Measurements from ENCODE around the gene IFNL1.

The IFNL1 gene

GRCh38 chr19:39341719-39342604 is 45.8 kb downstream of the IFNL1 start, which contains the start of gene SAMD4B:
Gene SAMD4B (plus strand): TSS chr19:39342421. CDS start chr19:39356894, 14,473 bp downstream.
- peaks cover 16% of the 10 kb centered on the region for H3K36me3 ChIP-seq (ENCODE audit: low read depth)
- no peaks in the 10 kb centered on the region for H3K27me3 ChIP-seq (ENCODE audit: insufficient read depth, poor library complexity, severe bottlenecking)
- H3K4me3 ChIP-seq (ENCODE audit: severe bottlenecking), result peak within 1 kb of the TSS; percentile 97
- H3K9me3 ChIP-seq (ENCODE audit: severe bottlenecking), result no peaks in the 10 kb centered on the region
- peak within 1 kb of the TSS; percentile 56 for H3K27ac ChIP-seq (ENCODE audit: poor library complexity, severe bottlenecking)
- peak; percentile 97 for DNase-seq (ENCODE audit: low spot score)
- ATAC-seq (ENCODE audit: low read depth), result peak; percentile 93
- peak; percentile 96 for TF ChIP-seq CTCF (IDR thresholded peaks at IDR 0.05; ENCODE audit: poor library complexity, severe bottlenecking)
- peaks cover 5% of the 10 kb centered on the region for H3K4me1 ChIP-seq (ENCODE audit: insufficient read depth, poor library complexity, severe bottlenecking)

GRCh38 chr19:39342647-39343305 is 46.6 kb downstream of the IFNL1 start:
- DNase-seq (ENCODE audit: low spot score), result no peak
- no peak for TF ChIP-seq CTCF (IDR thresholded peaks at IDR 0.05; ENCODE audit: poor library complexity, severe bottlenecking)
- Histone ChIP-seq H3K9me3 (ENCODE audit: severe bottlenecking) (no peaks in the 10 kb centered on the region), H3K36me3 (ENCODE audit: low read depth) (peaks cover 16% of the 10 kb centered on the region), H3K27me3 (ENCODE audit: insufficient read depth, poor library complexity, severe bottlenecking) (no peaks in the 10 kb centered on the region), H3K4me3 (ENCODE audit: severe bottlenecking) (peak overlapping the region; percentile 97), H3K27ac (ENCODE audit: poor library complexity, severe bottlenecking) (peak overlapping the region; percentile 56), H3K4me1 (ENCODE audit: insufficient read depth, poor library complexity, severe bottlenecking) (peaks cover 5% of the 10 kb centered on the region)
- no peak for ATAC-seq (ENCODE audit: low read depth)

- Histone ChIP-seq H3K36me3 (ENCODE audit: low read depth) (peaks cover 37% of the 10 kb centered on the region), H3K4me3 (ENCODE audit: severe bottlenecking) (no peak overlapping the region), H3K9me3 (ENCODE audit: severe bottlenecking) (no peaks in the 10 kb centered on the region), H3K27me3 (ENCODE audit: insufficient read depth, poor library complexity, severe bottlenecking) (no peaks in the 10 kb centered on the region), H3K27ac (ENCODE audit: poor library complexity, severe bottlenecking) (no peak overlapping the region), H3K4me1 (ENCODE audit: insufficient read depth, poor library complexity, severe bottlenecking) (peaks cover 5% of the 10 kb centered on the region)
- no peak for TF ChIP-seq CTCF (IDR thresholded peaks at IDR 0.05; ENCODE audit: poor library complexity, severe bottlenecking)
- DNase-seq (ENCODE audit: low spot score), result no peak
- no peak for ATAC-seq (ENCODE audit: low read depth)
Measured at GRCh38 chr19:39345956-39346355, 49.7 kb downstream of the IFNL1 start.

- no peaks in the 10 kb centered on the region for H3K27me3 ChIP-seq (ENCODE audit: insufficient read depth, poor library complexity, severe bottlenecking)
- peaks cover 53% of the 10 kb centered on the region for H3K36me3 ChIP-seq (ENCODE audit: low read depth)
- H3K9me3 ChIP-seq (ENCODE audit: severe bottlenecking), result no peaks in the 10 kb centered on the region
- no peak overlapping the region for H3K4me3 ChIP-seq (ENCODE audit: severe bottlenecking)
- DNase-seq (ENCODE audit: low spot score) (no peak), ATAC-seq (ENCODE audit: low read depth) (no peak)
- peaks cover 5% of the 10 kb centered on the region for H3K4me1 ChIP-seq (ENCODE audit: insufficient read depth, poor library complexity, severe bottlenecking)
- no peak for TF ChIP-seq CTCF (IDR thresholded peaks at IDR 0.05; ENCODE audit: poor library complexity, severe bottlenecking)
- H3K27ac ChIP-seq (ENCODE audit: poor library complexity, severe bottlenecking), result no peak overlapping the region
Measured at GRCh38 chr19:39347332-39348164, 51.3 kb downstream of the IFNL1 start.
